ENCODE results near the gene PISD. TPM values are rescaled to one million over a fixed set of nuclear protein-coding genes. Genes with fewer than 3 reads are reported as not detected.

Gene PISD
- total RNA-seq = 50.7 and 67.6 TPM in 2 replicates

DNA sequence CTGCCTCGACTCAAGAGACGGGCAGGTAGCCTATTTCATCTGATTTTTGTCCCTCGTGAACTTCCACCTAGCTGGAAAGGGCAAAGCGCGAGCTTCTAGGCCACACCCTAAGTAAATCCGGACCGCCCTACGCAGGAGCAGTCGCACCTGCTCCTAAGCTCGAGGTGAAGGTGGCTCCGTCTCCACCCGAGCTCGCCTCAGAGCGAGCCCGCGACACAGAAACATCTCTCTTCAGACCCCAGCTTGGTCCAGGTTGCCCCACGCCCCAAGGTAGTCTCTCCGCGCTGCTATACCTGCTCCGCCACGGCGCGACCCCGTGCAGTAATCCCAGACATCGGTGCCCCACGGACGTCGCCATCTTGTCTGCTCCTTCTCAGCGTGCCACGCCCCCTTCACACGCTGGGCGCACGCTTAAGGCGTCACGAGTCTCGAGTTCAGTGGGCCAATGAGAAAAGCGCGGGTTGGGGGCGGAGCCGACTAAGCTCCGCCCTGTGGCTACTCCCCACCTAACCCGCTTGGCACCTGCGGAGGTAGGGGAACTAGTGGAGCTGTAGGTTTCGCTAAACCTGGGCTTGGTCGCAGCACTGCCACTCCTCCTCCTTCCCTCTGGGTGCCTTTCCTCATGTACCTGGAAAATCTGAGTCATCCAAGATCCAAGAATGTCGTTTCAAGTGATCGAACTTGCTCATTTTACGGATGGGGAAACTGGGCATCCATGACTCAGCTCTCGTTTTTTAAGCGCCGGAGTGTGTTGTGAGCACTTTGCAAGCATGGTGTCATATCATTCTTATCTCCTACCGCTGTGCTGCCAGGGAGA is at the start of gene PISD:
Gene PISD (minus strand): TSS at position 365 of the 817 bp plus-strand sequence. CDS start 7 bp downstream, at position 358.

Other genes starting within 250 kb of the PISD start
- 4.9 and 8.7 TPM in 2 replicates for gene EIF4ENIF1, start 172.4 kb downstream of the PISD start, total RNA-seq
- 8.1 and 17.0 TPM in 2 replicates for gene SFI1, start 165.7 kb downstream of the PISD start, total RNA-seq
- gene PRR14L, start 87.9 kb upstream of the PISD start, total RNA-seq = 13.9 and 23.5 TPM in 2 replicates
- gene DEPDC5, start 91.8 kb upstream of the PISD start, total RNA-seq = 2.5 and 2.8 TPM in 2 replicates

Measured in cardiac atrium fibroblast (primary cell).